ENCODE results near the gene JAGN1.
"Not testable (repeated sequence)": the region's sequence is repeated elsewhere in the genome, so short reads cannot be mapped to it uniquely, and the experiment has no call there.

The JAGN1 gene

GRCh38 chr3:9863058-9863772, 27.2 kb upstream of the JAGN1 start:
- TF ChIP-seq CTCF (IDR thresholded peaks at IDR 0.05; ENCODE audit: low read depth, low read length) = no peak
- DNase-seq (ENCODE audit: extremely low read depth, low read depth) = no peak

- peak; percentile 79 for DNase-seq (ENCODE audit: extremely low read depth, low read depth)
- TF ChIP-seq CTCF (IDR thresholded peaks at IDR 0.05; ENCODE audit: low read depth, low read length) = no peak
Measured at GRCh38 chr3:9864200-9864927, 26.0 kb upstream of the JAGN1 start.

- not testable (repeated sequence) for DNase-seq (ENCODE audit: extremely low read depth, low read depth)
Measured at GRCh38 chr3:9865125-9865637, 25.2 kb upstream of the JAGN1 start.

- TF ChIP-seq CTCF (IDR thresholded peaks at IDR 0.05; ENCODE audit: low read depth, low read length) = no peak
Measured at GRCh38 chr3:9866639-9867038, 23.8 kb upstream of the JAGN1 start.

GRCh38 chr3:9867106-9867505, 23.3 kb upstream of the JAGN1 start:
- no peak for TF ChIP-seq CTCF (IDR thresholded peaks at IDR 0.05; ENCODE audit: low read depth, low read length)
- DNase-seq (ENCODE audit: extremely low read depth, low read depth) = no peak

More at GRCh38 chr3:9866639-9867038, 23.8 kb upstream of the JAGN1 start:
- no peak for DNase-seq (ENCODE audit: extremely low read depth, low read depth)

GRCh38 chr3:9869955-9870354, 20.5 kb upstream of the JAGN1 start:
- DNase-seq (ENCODE audit: extremely low read depth, low read depth) = no peak

GRCh38 chr3:9870978-9871377, 19.4 kb upstream of the JAGN1 start:
- peak; percentile 44 for DNase-seq (ENCODE audit: extremely low read depth, low read depth)
- no peak for TF ChIP-seq CTCF (IDR thresholded peaks at IDR 0.05; ENCODE audit: low read depth, low read length)

More at GRCh38 chr3:9869955-9870354, 20.5 kb upstream of the JAGN1 start:
- TF ChIP-seq CTCF (IDR thresholded peaks at IDR 0.05; ENCODE audit: low read depth, low read length) = no peak

- DNase-seq (ENCODE audit: extremely low read depth, low read depth) = not testable (repeated sequence)
Measured at GRCh38 chr3:9872067-9872466, 18.3 kb upstream of the JAGN1 start.
